ENCODE data around the gene UBA7.
A peak's percentile ranks its signal among the peaks of the same experiment; 100 is the strongest.

UBA7 gene

GRCh38 chr3:49794431-49794830, 19.3 kb downstream of the UBA7 start:
- TF ChIP-seq, protein P1, sequence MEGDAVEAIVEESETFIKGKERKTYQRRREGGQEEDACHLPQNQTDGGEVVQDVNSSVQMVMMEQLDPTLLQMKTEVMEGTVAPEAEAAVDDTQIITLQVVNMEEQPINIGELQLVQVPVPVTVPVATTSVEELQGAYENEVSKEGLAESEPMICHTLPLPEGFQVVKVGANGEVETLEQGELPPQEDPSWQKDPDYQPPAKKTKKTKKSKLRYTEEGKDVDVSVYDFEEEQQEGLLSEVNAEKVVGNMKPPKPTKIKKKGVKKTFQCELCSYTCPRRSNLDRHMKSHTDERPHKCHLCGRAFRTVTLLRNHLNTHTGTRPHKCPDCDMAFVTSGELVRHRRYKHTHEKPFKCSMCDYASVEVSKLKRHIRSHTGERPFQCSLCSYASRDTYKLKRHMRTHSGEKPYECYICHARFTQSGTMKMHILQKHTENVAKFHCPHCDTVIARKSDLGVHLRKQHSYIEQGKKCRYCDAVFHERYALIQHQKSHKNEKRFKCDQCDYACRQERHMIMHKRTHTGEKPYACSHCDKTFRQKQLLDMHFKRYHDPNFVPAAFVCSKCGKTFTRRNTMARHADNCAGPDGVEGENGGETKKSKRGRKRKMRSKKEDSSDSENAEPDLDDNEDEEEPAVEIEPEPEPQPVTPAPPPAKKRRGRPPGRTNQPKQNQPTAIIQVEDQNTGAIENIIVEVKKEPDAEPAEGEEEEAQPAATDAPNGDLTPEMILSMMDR (IDR thresholded peaks at IDR 0.05; ENCODE audit: insufficient read depth, missing control alignments), result no peak
- DNase-seq (ENCODE audit: insufficient read length, low spot score) (peak; percentile 12), FAIRE-seq (no peak)

DNA sequence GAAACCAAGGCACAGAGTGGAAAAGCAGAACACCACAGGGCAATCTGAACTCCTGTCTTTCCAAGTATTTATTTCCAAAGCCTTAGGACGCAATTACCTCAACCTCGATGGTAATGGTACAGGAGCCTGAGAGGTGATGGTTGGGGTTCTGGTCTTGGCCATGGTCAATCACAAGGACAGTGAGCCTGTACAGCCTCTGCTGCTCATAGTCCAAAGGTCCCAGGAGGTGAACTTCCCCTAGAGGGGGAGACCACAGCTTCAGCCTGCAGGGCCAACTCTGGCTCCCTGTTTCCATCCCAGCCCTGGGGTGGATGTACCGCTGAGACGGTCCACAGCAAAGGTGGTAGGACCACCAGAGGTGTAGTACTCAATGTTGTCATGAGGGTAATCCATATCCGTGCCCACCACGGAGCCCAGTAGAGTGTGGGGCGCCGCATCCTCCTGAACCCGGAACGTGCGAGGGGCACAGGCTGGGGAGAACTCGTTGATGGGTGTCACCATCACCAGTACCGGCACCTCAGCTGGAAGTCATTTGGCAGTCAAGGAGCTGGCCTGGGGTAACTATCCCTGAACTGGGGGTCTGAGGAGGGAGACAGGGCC, 20.2 kb downstream of the UBA7 start:
- DNase-seq (ENCODE audit: insufficient read length, low spot score) (peak; percentile 13), FAIRE-seq (no peak)
- TF ChIP-seq, protein P1 (IDR thresholded peaks at IDR 0.05; ENCODE audit: insufficient read depth, missing control alignments), result no peak

- DNase-seq (ENCODE audit: insufficient read length, low spot score) (peak; percentile 8), FAIRE-seq (no peak)
- TF ChIP-seq, protein P1 (IDR thresholded peaks at IDR 0.05; ENCODE audit: insufficient read depth, missing control alignments), result no peak
These were observed 21.2 kb downstream of the UBA7 start for GRCh38 chr3:49792371-49793150.

GRCh38 chr3:49791571-49791970, 22.2 kb downstream of the UBA7 start:
- DNase-seq (ENCODE audit: insufficient read length, low spot score) (peak; percentile 3), FAIRE-seq (no peak)
- TF ChIP-seq, protein P1 (IDR thresholded peaks at IDR 0.05; ENCODE audit: insufficient read depth, missing control alignments), result no peak

DNA sequence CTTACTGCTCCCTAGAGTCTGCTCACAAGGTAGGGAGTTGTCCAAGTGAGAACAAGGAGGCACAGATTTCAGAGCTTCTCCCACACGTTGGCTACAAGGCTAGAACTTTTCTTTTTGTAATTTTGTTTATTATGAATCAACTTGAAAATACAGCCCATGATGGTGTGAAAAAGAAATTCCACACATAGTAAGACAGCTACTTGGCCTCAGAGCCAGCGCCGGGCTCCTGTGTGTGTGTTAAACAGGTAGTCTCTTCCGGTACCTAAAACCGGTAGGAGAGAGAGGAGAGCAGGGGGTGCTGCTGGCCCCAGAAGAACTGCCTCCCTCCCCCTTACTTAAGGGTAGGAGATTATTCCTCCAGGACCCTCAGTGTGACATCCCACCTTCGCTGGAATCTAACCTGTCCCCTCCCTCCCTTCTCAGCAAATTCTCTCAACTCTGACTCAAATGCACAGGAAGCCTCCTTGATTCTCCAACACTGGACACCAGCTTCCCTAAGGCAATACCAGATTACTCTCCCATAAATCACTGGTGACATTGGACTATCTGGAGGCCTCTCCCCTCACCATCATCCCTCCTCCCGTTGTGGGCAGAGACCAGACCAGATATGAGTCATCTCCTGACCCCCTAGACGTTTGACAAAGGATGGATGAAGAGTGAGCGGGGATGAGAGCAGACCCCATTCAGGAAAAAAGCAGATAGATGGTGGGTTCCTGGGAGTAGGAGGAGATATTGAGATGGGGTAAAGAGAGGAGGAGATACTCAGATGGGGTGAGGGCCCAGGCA, 22.9 kb downstream of the UBA7 start:
- TF ChIP-seq, protein P1 (IDR thresholded peaks at IDR 0.05; ENCODE audit: insufficient read depth, missing control alignments), result no peak
- DNase-seq (ENCODE audit: insufficient read length, low spot score) (peak; percentile 6), FAIRE-seq (no peak)

DNA sequence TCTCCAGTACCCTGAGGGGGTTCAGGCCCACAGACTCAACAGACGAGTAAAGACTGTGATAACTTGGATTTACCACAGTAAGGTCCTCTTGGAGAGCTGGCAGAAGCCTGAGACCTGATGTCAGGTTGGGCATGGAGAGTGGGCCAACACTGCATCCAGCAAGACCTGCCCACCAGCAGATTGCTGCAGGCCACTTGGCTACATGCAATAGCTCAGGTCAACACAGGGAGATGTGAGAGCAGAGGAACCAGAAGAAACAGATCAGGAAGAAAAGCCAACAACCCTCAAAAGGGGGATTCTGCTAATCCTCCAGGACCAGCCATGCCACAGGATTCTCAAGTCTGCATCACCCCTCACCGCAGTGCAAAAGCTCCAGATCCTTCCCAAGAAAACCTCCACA, 25.7 kb downstream of the UBA7 start:
- TF ChIP-seq, protein P1 (IDR thresholded peaks at IDR 0.05; ENCODE audit: insufficient read depth, missing control alignments), result no peak
- FAIRE-seq (no peak), DNase-seq (ENCODE audit: insufficient read length, low spot score) (peak; percentile 5)

All from D721Med (cell line).